Fibroblast of gingiva (primary cell): ENCODE measurements around the gene TMEFF1.

Experiments
- DNase-seq: peaks from one replicate; pipeline ENCODE4 v3.0.0-alpha.2; 2011; ENCODE audit warnings: low read depth

TMEFF1 gene

DNA sequence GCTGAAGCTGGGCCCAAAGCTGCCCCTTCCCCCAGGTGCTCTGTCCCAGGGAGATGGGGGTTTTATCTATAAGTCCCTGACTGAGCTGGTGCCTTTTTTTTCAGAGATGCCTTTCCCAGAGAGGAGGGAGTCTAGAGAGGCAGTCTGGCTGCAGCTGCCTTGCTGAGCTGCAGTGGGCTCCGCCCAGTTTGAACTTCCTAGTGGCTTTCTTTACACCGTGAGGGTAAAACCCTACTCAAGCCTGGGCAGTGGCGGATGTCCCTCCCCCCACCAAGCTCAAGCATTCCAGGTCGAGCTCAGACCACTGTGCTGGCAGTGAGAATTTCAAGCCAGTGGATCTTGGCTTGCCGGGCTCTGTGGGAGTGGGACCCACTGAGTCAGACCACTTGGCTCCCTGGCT, 146.2 kb downstream of the TMEFF1 start:
- no peak for DNase-seq

DNA sequence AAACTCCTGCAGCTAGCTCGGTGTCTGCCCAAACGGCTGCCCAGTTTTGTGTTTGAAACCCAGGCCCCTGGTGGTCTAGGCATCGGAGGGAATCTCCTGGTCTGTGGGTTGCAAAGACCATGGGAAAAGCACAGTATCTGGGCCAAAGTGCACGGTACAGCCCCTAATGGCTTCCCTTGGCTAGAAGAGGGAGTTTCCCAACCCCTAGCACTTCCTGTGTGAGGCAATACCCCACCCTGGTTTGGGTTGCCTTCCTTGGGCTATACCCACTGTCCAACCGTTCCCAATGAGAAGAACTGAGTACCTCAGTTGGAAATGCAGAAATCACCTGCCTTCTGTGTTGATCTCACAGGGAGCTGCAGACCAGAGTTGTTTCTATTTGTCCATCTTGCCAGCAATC, 146.7 kb downstream of the TMEFF1 start:
- DNase-seq: no peak

DNA sequence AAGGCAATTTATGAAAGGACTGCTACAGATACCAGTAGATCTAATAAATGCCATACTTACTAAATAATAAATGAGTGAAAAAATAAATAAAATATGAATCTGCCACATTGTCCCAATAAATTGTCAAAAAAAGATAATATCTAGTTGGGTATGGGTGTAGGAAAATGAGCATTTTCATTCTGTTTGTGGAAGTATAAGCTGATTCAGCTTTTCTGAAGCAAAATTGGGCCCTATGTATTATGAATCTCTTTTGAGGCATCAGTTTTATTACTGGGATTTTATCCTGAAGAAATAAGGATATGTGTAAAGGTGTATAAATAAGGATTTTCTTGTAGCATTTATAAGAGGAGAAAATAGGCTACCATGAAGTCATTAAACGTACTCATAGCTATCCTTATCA, 151.0 kb downstream of the TMEFF1 start:
- no peak for DNase-seq

DNA sequence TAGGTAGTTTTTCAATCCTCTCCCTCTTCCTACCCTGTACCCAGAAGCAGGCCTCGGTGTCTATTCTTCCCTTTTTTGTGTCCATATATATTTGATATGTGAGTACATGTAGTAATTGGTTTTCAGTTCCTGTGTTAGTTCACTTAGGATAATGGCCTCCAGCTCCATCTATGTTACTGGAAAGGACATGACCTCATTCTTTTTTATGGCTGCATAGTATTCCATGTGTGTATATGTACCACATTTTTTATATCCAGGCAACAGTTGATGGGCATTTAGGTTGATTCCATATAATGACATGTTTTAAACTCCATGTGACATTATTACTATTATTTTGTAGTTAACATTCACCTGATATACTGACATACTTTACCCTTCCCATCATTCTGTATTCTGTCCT, 154.0 kb downstream of the TMEFF1 start:
- DNase-seq: no peak
